Adrenal gland (tissue), 12 donors: Measurements from ENCODE around the gene PABPN1. TPM values are rescaled to one million over a fixed set of nuclear protein-coding genes. Genes with fewer than 3 reads are reported as not detected.

Experiments
- DNase-seq, 7 donors: peaks; one replicate each; pipeline ENCODE4 v3.0.0-alpha.2; 2019 to 2020
- H3K27ac ChIP-seq, 5 donors: fragments of 200-600 bp; sonication (generic) in 4 of 5; 1 replicate in 3 of 5; 2 replicates in 2 of 5; pipeline versions ENCODE4 v1.5.1 to v1.8.0; 2016 to 2020; ENCODE audit warnings: mild to moderate bottlenecking in 1 of 5
- H3K27me3 ChIP-seq: fragments of 200-600 bp; 2 replicates; pipeline ENCODE4 v1.8.0; 2021
- H3K36me3 ChIP-seq, 2 donors: fragments of 200-600 bp; replicated peaks in 1 of 2; 1 replicate in 1 of 2; 2 replicates in 1 of 2; pipeline versions ENCODE4 v1.5.1 to v1.8.0; 2018 to 2022
- H3K4me1 ChIP-seq, 2 donors: fragments of 200-600 bp; replicated peaks in 1 of 2; 1 replicate in 1 of 2; 2 replicates in 1 of 2; pipeline versions ENCODE4 v1.5.1 to v1.8.0; 2018 to 2021
- H3K4me3 ChIP-seq, 4 donors: fragments of 200-600 bp; sonication (generic) in 3 of 4; one replicate each; pipeline ENCODE4 v1.5.1; 2016 to 2018
- H3K9me3 ChIP-seq, 3 donors: fragments of 200-600 bp; sonication (generic) in 1 of 3; replicated peaks in 1 of 3; 1 replicate in 2 of 3; 2 replicates in 1 of 3; pipeline versions ENCODE4 v1.5.1 to v1.8.0; 2016 to 2021
- CTCF ChIP-seq, 6 experiments: fragments of 450-650 bp in 4 of 6; fragments of 200-600 bp in 2 of 6; sonication (generic) in 1 of 6; IDR thresholded peaks; 1 replicate in 5 of 6; 2 replicates in 1 of 6; pipeline versions ENCODE4 v1.5.1 to v1.8.0; 2016 to 2021; ENCODE audit warnings: antibody characterized with exemption in 6 of 6, mild to moderate bottlenecking in 2 of 6, moderate library complexity in 1 of 6
- POLR2A ChIP-seq, 2 donors: fragments of 450-650 bp; IDR thresholded peaks; one replicate each; pipeline ENCODE4 v1.6.1; 2017; ENCODE audit warnings: antibody characterized with exemption in 2 of 2, mild to moderate bottlenecking in 2 of 2, moderate library complexity in 1 of 2
- WGBS, 4 donors: extraction: QIAGEN DNeasy Blood & Tissue Kit in 2 of 4; methylation state at CpG; one replicate each; pipeline versions ENCODE4 v1.1.5 to v1.1.7; 2013 to 2017; 5-methylcytosine and 5-hydroxymethylcytosine counted together
- intact Hi-C, 2 donors: fragments of 100-400 bp; cut with DNase I; formaldehyde crosslinking; loops; one replicate each; pipeline versions ENCODE4 v1.14.1 to v1.15.0; 2022 to 2023
- polyA plus RNA-seq, 3 donors: library from polyadenylated mRNA; stranded (reverse); fragments of 200-250 nt in 2 of 3; fragments of 350-450 nt in 1 of 3; fragmentation: Illumina TruSeq in 1 of 3; extraction: RNeasy Lipid Tissue Mini Kit (QIAGEN cat#74804) in 1 of 3; gene quantifications; one replicate each; pipeline ENCODE4 v1.2.3, GENCODE V29; 2013 to 2014
- total RNA-seq, 9 donors: library from RNA; depleted of rRNA in 4 of 9; stranded (reverse); fragments of >200 nt in 4 of 9; fragments of 120-200 nt in 1 of 9; fragmentation: NEBNext Ultra II Directional in 1 of 9; extraction: Animal tissue kit (Norgen Biotek cat#: 25700) in 1 of 9; gene quantifications; one replicate each; pipeline versions ENCODE4 v1.1.0 to v1.2.4, GENCODE V29; 2013 to 2023
- donor health status: healthy with polysubstance abuse.
- donor health status: Bipolar disorder and iron deficiency.
- donor health status: DM: yes; HTN: yes; CAD: no.
- donor health status: DM: no; HTN: no; CAD: no.
- donor health status: DM: no; HTN: no; CAD: no.
- donor health status: DM: yes; HTN: yes; CAD: no.

PABPN1 gene
- total and polyA plus RNA-seq, 12 donors = 18.3 to 632 (median 99.3) TPM

DNA sequence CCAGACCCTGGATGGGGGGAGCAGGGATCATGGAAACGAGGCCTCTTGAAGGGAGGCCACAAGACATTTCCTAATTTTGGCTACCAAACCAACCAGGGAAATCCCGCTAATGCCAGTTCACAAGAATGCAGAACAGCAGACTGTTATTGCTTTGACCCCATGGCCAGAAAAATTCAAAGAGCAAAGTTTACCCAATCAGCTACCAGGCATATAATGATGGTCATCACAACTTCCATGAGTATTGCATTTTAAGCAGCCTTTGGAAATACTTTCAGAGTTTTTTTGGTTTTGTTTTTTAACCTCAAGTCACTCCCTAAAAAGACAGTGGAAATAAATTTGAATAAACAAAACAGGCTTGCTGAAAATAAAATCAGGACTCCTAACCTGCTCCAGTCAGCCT, 51.3 kb downstream of the PABPN1 start, which contains the start of gene IL25:
Gene IL25 (plus strand): TSS at position 301 of the 400 bp plus-strand sequence.
- DNase-seq = no peak
- Histone ChIP-seq H3K4me3 (no peak within 1 kb of the TSS), H3K36me3 (no peaks in the 10 kb centered on the region), H3K27me3 (no peaks in the 10 kb centered on the region), H3K9me3 (no peaks in the 10 kb centered on the region), H3K4me1 (no peaks in the 10 kb centered on the region), H3K27ac (no peak within 1 kb of the TSS)
- WGBS, 4 donors = 66 to 73% (median 71%) methylated on average over 2 of the region's 2 CpGs
- TF ChIP-seq CTCF (IDR thresholded peaks at IDR 0.05) = no peak
- no peak for TF ChIP-seq POLR2A (IDR thresholded peaks at IDR 0.05)
- intact Hi-C loops = no loop called here

DNA sequence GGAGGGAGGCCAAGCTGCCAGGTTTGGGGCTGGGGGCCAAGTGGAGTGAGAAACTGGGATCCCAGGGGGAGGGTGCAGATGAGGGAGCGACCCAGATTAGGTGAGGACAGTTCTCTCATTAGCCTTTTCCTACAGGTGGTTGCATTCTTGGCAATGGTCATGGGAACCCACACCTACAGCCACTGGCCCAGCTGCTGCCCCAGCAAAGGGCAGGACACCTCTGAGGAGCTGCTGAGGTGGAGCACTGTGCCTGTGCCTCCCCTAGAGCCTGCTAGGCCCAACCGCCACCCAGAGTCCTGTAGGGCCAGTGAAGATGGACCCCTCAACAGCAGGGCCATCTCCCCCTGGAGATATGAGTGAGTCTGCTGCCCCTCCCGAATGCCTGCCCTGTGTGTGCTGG, 51.8 kb downstream of the PABPN1 start:
- H3K4me1 ChIP-seq = no peaks in the 10 kb centered on the region
- no peak for TF ChIP-seq CTCF (IDR thresholded peaks at IDR 0.05)
- WGBS, 4 donors = 73 to 87% (median 81%) methylated on average over 2 to 3 of the region's 3 CpGs
- no peaks in the 10 kb centered on the region for H3K27me3 ChIP-seq
- H3K36me3 ChIP-seq = no peaks in the 10 kb centered on the region
- H3K9me3 ChIP-seq = no peaks in the 10 kb centered on the region
- no peak overlapping the region for H3K27ac ChIP-seq
- H3K4me3 ChIP-seq = no peak overlapping the region
- intact Hi-C loops = no loop called here
- DNase-seq = no peak

Other genes starting within 250 kb of the PABPN1 start
- 100 to 1,000 TPM in 5 of 9 donors, 10 to 100 TPM in 4; 73.1 to 203 (median 129) TPM for gene ACIN1, start 226.3 kb upstream of the PABPN1 start, total RNA-seq
- gene ACIN1, start 226.3 kb upstream of the PABPN1 start, polyA plus RNA-seq = 100 to 1,000 TPM; 116 to 431 (median 258) TPM
- 100 to 1,000 TPM in 1 of 9 donors, 10 to 100 TPM in 8; 23.9 to 206 (median 55.4) TPM for gene C14orf119, start 226.0 kb upstream of the PABPN1 start, total RNA-seq
- 10 to 100 TPM; 28.0 to 52.9 (median 35.1) TPM for gene C14orf119, start 226.0 kb upstream of the PABPN1 start, polyA plus RNA-seq
- gene CIROP, start 216.5 kb upstream of the PABPN1 start, total RNA-seq = not detected
- gene CIROP, start 216.5 kb upstream of the PABPN1 start, polyA plus RNA-seq = not detected
- under 1 TPM in 1 of 9 donors, not detected in 8; 0.15 TPM for gene CEBPE, start 202.2 kb upstream of the PABPN1 start, total RNA-seq
- under 1 TPM in 2 of 3 donors, not detected in 1; 0.03 to 0.40 TPM for gene CEBPE, start 202.2 kb upstream of the PABPN1 start, polyA plus RNA-seq
- 10 to 100 TPM in 8 of 9 donors, 1 to 10 TPM in 1; 6.8 to 50.9 (median 33.2) TPM for gene SLC7A8, start 137.8 kb upstream of the PABPN1 start, total RNA-seq
- 10 to 100 TPM; 18.2 to 24.5 (median 21.0) TPM for gene SLC7A8, start 137.8 kb upstream of the PABPN1 start, polyA plus RNA-seq
- not detected for gene RNF212B, start 83.5 kb upstream of the PABPN1 start, total RNA-seq
- not detected for gene RNF212B, start 83.5 kb upstream of the PABPN1 start, polyA plus RNA-seq
- 10 to 100 TPM in 4 of 9 donors, 1 to 10 TPM in 5; 4.7 to 14.8 (median 9.7) TPM for gene HOMEZ, start 35.3 kb upstream of the PABPN1 start, total RNA-seq
- gene HOMEZ, start 35.3 kb upstream of the PABPN1 start, polyA plus RNA-seq = 10 to 100 TPM in 1 of 3 donors, 1 to 10 TPM in 2; 4.5 to 15.0 (median 4.8) TPM
- 10 to 100 TPM in 4 of 9 donors, 1 to 10 TPM in 5; 2.2 to 16.6 (median 9.5) TPM for gene PPP1R3E, start 18.6 kb upstream of the PABPN1 start, total RNA-seq
- 10 to 100 TPM; 16.8 to 82.8 (median 29.1) TPM for gene PPP1R3E, start 18.6 kb upstream of the PABPN1 start, polyA plus RNA-seq
- gene BCL2L2, start 14.6 kb upstream of the PABPN1 start, total RNA-seq = 10 to 100 TPM; 23.8 to 51.8 (median 36.6) TPM
- gene BCL2L2, start 14.6 kb upstream of the PABPN1 start, polyA plus RNA-seq = 10 to 100 TPM; 16.8 to 54.6 (median 44.6) TPM
- gene SLC22A17, start 31.4 kb downstream of the PABPN1 start, total RNA-seq = 10 to 100 TPM in 8 of 9 donors, 1 to 10 TPM in 1; 8.4 to 76.1 (median 21.4) TPM
- gene SLC22A17, start 31.4 kb downstream of the PABPN1 start, polyA plus RNA-seq = 100 to 1,000 TPM in 1 of 3 donors, 10 to 100 TPM in 2; 14.5 to 121 (median 53.9) TPM
- gene EFS, start 43.7 kb downstream of the PABPN1 start, total RNA-seq = 10 to 100 TPM in 1 of 9 donors, 1 to 10 TPM in 8; 2.1 to 12.9 (median 3.2) TPM
- 10 to 100 TPM in 2 of 3 donors, 1 to 10 TPM in 1; 3.7 to 49.4 (median 11.1) TPM for gene EFS, start 43.7 kb downstream of the PABPN1 start, polyA plus RNA-seq
- gene IL25, start 51.4 kb downstream of the PABPN1 start, total RNA-seq = not detected
- gene IL25, start 51.4 kb downstream of the PABPN1 start, polyA plus RNA-seq = under 1 TPM in 1 of 3 donors, not detected in 2; 0.10 TPM
- gene CMTM5, start 55.6 kb downstream of the PABPN1 start, total RNA-seq = 1 to 10 TPM in 1 of 9 donors, under 1 TPM in 3, not detected in 5; 0.34 to 2.5 (median 0.62) TPM
- 1 to 10 TPM in 2 of 3 donors, under 1 TPM in 1; 0.59 to 2.6 (median 1.9) TPM for gene CMTM5, start 55.6 kb downstream of the PABPN1 start, polyA plus RNA-seq
- 1 to 10 TPM in 1 of 9 donors, under 1 TPM in 3, not detected in 5; under 0.01 to 1.5 (median 0.14) TPM for gene MYH6, start 86.8 kb downstream of the PABPN1 start, total RNA-seq
- gene MYH6, start 86.8 kb downstream of the PABPN1 start, polyA plus RNA-seq = 1 to 10 TPM in 1 of 3 donors, under 1 TPM in 2; 0.27 to 5.2 (median 0.67) TPM
- gene MYH7, start 114.2 kb downstream of the PABPN1 start, total RNA-seq = 1 to 10 TPM in 2 of 9 donors, under 1 TPM in 3, not detected in 4; 0.06 to 7.1 (median 0.81) TPM
- gene MYH7, start 114.2 kb downstream of the PABPN1 start, polyA plus RNA-seq = 1 to 10 TPM in 1 of 3 donors, under 1 TPM in 2; 0.11 to 4.3 (median 0.47) TPM
- gene NGDN, start 148.2 kb downstream of the PABPN1 start, total RNA-seq = 10 to 100 TPM; 24.4 to 61.3 (median 36.3) TPM
- 10 to 100 TPM; 32.1 to 57.8 (median 40.5) TPM for gene NGDN, start 148.2 kb downstream of the PABPN1 start, polyA plus RNA-seq
- gene ZFHX2, start 230.3 kb downstream of the PABPN1 start, total RNA-seq = 1 to 10 TPM in 6 of 9 donors, under 1 TPM in 3; 0.54 to 4.2 (median 2.2) TPM
- 1 to 10 TPM; 2.1 to 9.7 (median 2.5) TPM for gene ZFHX2, start 230.3 kb downstream of the PABPN1 start, polyA plus RNA-seq
- gene THTPA, start 234.8 kb downstream of the PABPN1 start, total RNA-seq = 10 to 100 TPM; 11.2 to 41.7 (median 31.0) TPM
- gene THTPA, start 234.8 kb downstream of the PABPN1 start, polyA plus RNA-seq = 10 to 100 TPM; 11.5 to 26.5 (median 21.4) TPM
- 100 to 1,000 TPM in 2 of 9 donors, 10 to 100 TPM in 7; 35.2 to 142 (median 78.9) TPM for gene AP1G2, start 246.3 kb downstream of the PABPN1 start, total RNA-seq
- 100 to 1,000 TPM in 2 of 3 donors, 10 to 100 TPM in 1; 27.9 to 587 (median 285) TPM for gene AP1G2, start 246.3 kb downstream of the PABPN1 start, polyA plus RNA-seq